Right lobe of liver (tissue), 6 donors: ENCODE data around the gene TRAPPC6A. TPM values are rescaled to one million over a fixed set of nuclear protein-coding genes. Genes with fewer than 3 reads are reported as not detected.
A peak's percentile ranks its signal among the peaks of the same experiment; 100 is the strongest.

Source experiments
- ATAC-seq, 4 donors: fragments of 200-7000 bp; cut with Tn5 transposase; one replicate each; pipeline ENCODE4 v1.9.1; 2020; ENCODE audit warnings: mild to moderate bottlenecking in 4 of 4, moderate library complexity in 4 of 4
- DNase-seq, 3 donors: peaks; one replicate each; pipeline ENCODE4 v3.0.0-alpha.2; 2020
- H3K27ac ChIP-seq, 3 donors: fragments of 200-600 bp; one replicate each; pipeline ENCODE4 v1.8.0; 2022
- H3K27me3 ChIP-seq, 2 donors: fragments of 200-600 bp; one replicate each; pipeline ENCODE4 v1.8.0; 2022
- H3K36me3 ChIP-seq, 4 donors: fragments of 200-600 bp; sonication (generic) in 1 of 4; one replicate each; pipeline versions ENCODE4 v1.5.1 to v1.8.0; 2017 to 2022; ENCODE audit warnings: control low read depth in 1 of 4
- H3K4me1 ChIP-seq, 4 donors: fragments of 200-600 bp; sonication (generic) in 1 of 4; one replicate each; pipeline versions ENCODE4 v1.5.1 to v1.8.0; 2017 to 2022; ENCODE audit warnings: control low read depth in 1 of 4
- H3K4me3 ChIP-seq, 3 donors: fragments of 200-600 bp; one replicate each; pipeline ENCODE4 v1.8.0; 2022
- H3K9me3 ChIP-seq, 4 donors: fragments of 200-600 bp; sonication (generic) in 1 of 4; one replicate each; pipeline versions ENCODE4 v1.5.1 to v1.8.0; 2017 to 2022; ENCODE audit warnings: control low read depth in 1 of 4
- POLR2A ChIP-seq: fragments of 450-650 bp; IDR thresholded peaks from one replicate; pipeline ENCODE4 v1.6.1; 2017; ENCODE audit warnings: antibody characterized with exemption, mild to moderate bottlenecking
- WGBS: methylation state at CpG from one replicate; pipeline ENCODE4 v1.1.6; 2018; ENCODE audit warnings: low coverage, low lambda C conversion rate; ENCODE audit not compliant: insufficient coverage; ENCODE audit errors: missing lambda C conversion rate; 5-methylcytosine and 5-hydroxymethylcytosine counted together
- intact Hi-C, 2 donors: fragments of 100-400 bp; cut with DNase I; formaldehyde crosslinking; loops; one replicate each; pipeline versions ENCODE4 v1.11.2 to v1.14.1; 2022
- total RNA-seq, 6 experiments: library from RNA; depleted of rRNA in 2 of 6; stranded (reverse); fragments of >200 nt in 2 of 6; fragmentation: NEBNext Ultra II Directional in 3 of 6; extraction: Animal tissue kit (Norgen Biotek cat#: 25700) in 3 of 6; gene quantifications; one replicate each; pipeline versions ENCODE4 v1.1.0 to v1.2.4, GENCODE V29; 2016 to 2023
- TF ChIP-seq, protein P1 (sequence below), 4 donors: fragments of 200-600 bp in 3 of 4; fragments of 450-650 bp in 1 of 4; IDR thresholded peaks; one replicate each; pipeline versions ENCODE4 v1.5.1 to v1.8.0; 2016 to 2022; ENCODE audit warnings: antibody characterized with exemption in 4 of 4, mild to moderate bottlenecking in 2 of 4
- donor health status: DM: no; HTN: yes; CAD: no.
- donor health status: DM: no; HTN: no; CAD: no.
- donor health status: DM: no; HTN: no; CAD: no.
- donor health status: DM: no; HTN: yes; CAD: no.
- donor health status: DM: no; HTN: yes; CAD: no.

Gene TRAPPC6A
- total RNA-seq, 6 experiments from 2014 or later = 13.1 to 33.3 (median 23.7) TPM

DNA sequence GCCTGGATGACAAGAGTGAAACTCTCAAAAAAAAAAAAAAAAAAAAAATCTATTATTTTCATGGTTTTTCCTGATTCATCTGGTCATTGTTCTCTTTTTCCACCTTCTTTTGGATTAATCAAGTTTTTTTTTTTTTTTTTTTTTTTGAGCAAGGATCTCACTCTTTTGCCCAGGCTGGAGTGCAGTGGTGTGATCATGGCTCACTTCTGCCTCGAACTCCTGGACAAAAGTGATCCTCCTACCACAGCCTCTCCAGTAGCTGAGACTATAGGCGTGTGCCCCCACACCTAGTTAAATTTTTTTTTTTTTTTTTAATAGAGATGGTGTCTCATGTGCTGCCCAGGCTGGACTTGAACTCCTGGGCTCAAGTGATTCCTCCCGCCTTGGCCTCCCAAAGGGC is 28.3 kb upstream of the TRAPPC6A start:
- intact Hi-C loops = no loop called here
- Histone ChIP-seq H3K4me1 (peaks cover 0 to 6% (median 3%) of the 10 kb centered on the region in 4 donors), H3K36me3 (no peaks in the 10 kb centered on the region), H3K4me3 (no peak overlapping the region), H3K27ac (no peak overlapping the region), H3K9me3 (no peaks in the 10 kb centered on the region), H3K27me3 (no peaks in the 10 kb centered on the region)
- 92% methylated on average over 3 of the region's 3 CpGs for WGBS
- ATAC-seq (no peak), DNase-seq (no peak)
- TF ChIP-seq POLR2A = no peak
- TF ChIP-seq, protein P1, sequence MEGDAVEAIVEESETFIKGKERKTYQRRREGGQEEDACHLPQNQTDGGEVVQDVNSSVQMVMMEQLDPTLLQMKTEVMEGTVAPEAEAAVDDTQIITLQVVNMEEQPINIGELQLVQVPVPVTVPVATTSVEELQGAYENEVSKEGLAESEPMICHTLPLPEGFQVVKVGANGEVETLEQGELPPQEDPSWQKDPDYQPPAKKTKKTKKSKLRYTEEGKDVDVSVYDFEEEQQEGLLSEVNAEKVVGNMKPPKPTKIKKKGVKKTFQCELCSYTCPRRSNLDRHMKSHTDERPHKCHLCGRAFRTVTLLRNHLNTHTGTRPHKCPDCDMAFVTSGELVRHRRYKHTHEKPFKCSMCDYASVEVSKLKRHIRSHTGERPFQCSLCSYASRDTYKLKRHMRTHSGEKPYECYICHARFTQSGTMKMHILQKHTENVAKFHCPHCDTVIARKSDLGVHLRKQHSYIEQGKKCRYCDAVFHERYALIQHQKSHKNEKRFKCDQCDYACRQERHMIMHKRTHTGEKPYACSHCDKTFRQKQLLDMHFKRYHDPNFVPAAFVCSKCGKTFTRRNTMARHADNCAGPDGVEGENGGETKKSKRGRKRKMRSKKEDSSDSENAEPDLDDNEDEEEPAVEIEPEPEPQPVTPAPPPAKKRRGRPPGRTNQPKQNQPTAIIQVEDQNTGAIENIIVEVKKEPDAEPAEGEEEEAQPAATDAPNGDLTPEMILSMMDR (IDR thresholded peaks at IDR 0.05) = no peak

DNA sequence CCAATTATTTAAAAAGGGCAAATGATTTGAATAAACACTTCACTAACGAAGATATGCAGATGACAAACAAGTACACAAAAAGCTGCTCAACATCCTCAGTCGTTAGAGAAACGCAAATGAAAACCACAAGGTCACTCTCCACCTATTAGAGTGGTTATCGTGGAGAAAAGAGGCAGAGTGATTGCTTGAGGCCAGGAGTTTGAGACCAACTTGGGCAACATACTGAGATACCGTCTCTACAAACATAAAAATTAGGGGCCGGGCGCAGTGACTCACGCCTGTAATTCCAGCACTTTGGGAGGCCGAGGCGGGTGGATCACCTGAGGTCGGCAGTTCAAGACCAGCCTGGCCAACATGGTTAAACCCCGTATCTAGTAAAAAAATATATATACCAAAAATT is 27.8 kb upstream of the TRAPPC6A start:
- WGBS = 65% methylated on average over 6 of the region's 12 CpGs
- H3K27me3 ChIP-seq = no peaks in the 10 kb centered on the region
- H3K36me3 ChIP-seq = no peaks in the 10 kb centered on the region
- H3K27ac ChIP-seq = no peak overlapping the region
- H3K4me3 ChIP-seq = no peak overlapping the region
- DNase-seq (no peak), ATAC-seq (no peak)
- H3K4me1 ChIP-seq = peaks cover 0 to 6% (median 3%) of the 10 kb centered on the region in 4 donors
- H3K9me3 ChIP-seq = no peaks in the 10 kb centered on the region
- intact Hi-C loops = no loop called here
- no peak for TF ChIP-seq POLR2A
- TF ChIP-seq, protein P1 (IDR thresholded peaks at IDR 0.05) = no peak

DNA sequence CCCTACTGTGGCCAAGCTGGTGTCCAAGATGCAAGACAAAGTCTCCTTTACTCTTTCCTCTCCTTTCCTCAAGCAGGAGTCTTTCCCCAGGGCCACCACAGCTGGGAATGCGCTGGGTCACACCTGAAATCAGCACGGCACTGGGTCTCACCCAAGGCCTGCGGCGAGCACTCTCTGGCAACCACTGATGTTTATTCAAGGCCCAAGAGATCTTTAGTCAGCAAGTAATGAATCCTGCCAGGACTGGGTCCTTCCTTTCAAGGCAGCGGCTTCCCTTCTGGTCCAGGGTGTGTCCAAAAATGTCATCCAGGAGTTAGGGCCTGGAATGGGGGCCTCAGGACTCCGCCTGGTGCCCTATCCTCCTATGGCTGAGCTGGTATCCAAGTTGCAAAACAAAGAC is 24.6 kb upstream of the TRAPPC6A start:
- intact Hi-C loops = no loop called here
- H3K27ac ChIP-seq = no peak overlapping the region
- DNase-seq (no peak), ATAC-seq (no peak)
- H3K36me3 ChIP-seq = no peaks in the 10 kb centered on the region
- no peaks in the 10 kb centered on the region for H3K27me3 ChIP-seq
- H3K4me3 ChIP-seq = no peak overlapping the region
- TF ChIP-seq POLR2A = no peak
- TF ChIP-seq, protein P1 (IDR thresholded peaks at IDR 0.05) = no peak
- H3K4me1 ChIP-seq = no peaks in the 10 kb centered on the region
- WGBS = 83% methylated on average over 2 of the region's 6 CpGs
- no peaks in the 10 kb centered on the region for H3K9me3 ChIP-seq

DNA sequence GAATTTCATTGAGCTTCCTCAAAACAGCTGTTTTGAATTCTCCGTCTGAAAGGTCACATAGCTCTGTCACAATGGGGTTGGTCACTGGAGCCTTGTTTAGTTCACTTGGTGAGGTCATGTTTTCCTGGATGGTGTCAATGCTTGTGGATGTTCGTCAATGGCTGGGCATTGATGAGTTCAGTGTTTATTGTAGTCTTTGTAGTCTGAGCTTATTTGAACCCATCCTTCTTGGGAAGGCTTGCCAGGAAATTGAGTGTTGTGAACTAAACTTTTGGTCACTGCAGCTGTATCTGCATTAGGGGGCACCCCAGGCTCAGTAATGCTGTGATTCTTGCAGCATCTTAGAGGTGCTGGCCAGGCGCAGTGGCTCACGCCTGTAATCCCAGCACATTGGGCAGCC is 22.5 kb upstream of the TRAPPC6A start:
- ATAC-seq (peak; percentile 42 to 71 (median 58)), DNase-seq (no peak)
- Histone ChIP-seq H3K27me3 (no peaks in the 10 kb centered on the region), H3K36me3 (no peaks in the 10 kb centered on the region), H3K4me3 (no peak overlapping the region), H3K9me3 (no peaks in the 10 kb centered on the region), H3K27ac (no peak overlapping the region), H3K4me1 (no peaks in the 10 kb centered on the region)
- TF ChIP-seq POLR2A = no peak
- TF ChIP-seq, protein P1 (IDR thresholded peaks at IDR 0.05) = peak in 3 of 4 donors; percentile 14 to 36 (median 33)
- WGBS = 52% methylated on average over 3 of the region's 4 CpGs
- intact Hi-C loops = no loop called here

DNA sequence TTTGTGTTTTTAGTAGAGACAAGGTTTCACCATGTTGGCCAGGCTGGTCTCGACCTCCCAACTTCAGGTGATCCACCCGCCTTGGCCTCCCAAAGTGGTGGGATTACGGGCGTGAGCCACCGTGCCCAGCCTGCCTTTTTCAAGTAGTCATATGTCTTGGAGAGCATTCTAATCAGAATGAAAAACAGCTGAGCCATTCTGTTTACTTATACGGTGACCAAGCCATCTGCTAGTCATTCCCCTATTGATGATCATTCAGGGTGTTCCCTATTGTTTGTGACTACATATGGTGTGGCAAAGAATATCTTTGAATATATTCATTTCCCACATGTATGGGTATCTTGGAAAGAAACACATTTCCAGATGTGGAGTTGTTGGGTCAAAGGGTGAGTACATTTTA is 17.7 kb upstream of the TRAPPC6A start:
- no peak overlapping the region for H3K4me3 ChIP-seq
- ATAC-seq (no peak), DNase-seq (no peak)
- H3K27me3 ChIP-seq = no peaks in the 10 kb centered on the region
- no peaks in the 10 kb centered on the region for H3K36me3 ChIP-seq
- no peaks in the 10 kb centered on the region for H3K4me1 ChIP-seq
- TF ChIP-seq, protein P1 (IDR thresholded peaks at IDR 0.05) = no peak
- no peak for TF ChIP-seq POLR2A
- WGBS = 96% methylated on average over 6 of the region's 6 CpGs
- no peaks in the 10 kb centered on the region for H3K9me3 ChIP-seq
- intact Hi-C loops = no loop called here
- H3K27ac ChIP-seq = no peak overlapping the region
